Mammary epithelial cell (primary cell): ENCODE measurements around the gene ADAM29.

Source experiments
- EZH2 ChIP-seq: IDR thresholded peaks from 2 replicates; pipeline ENCODE4 v1.6.1; 2012; ENCODE audit warnings: low read length, inconsistent platforms, borderline replicate concordance
- TF ChIP-seq, protein P1 (sequence below), 2 donors: IDR thresholded peaks in 1 of 2; conservative IDR thresholded peaks in 1 of 2; 2 replicates each; pipeline ENCODE4 v1.5.1; 2011 to 2012; ENCODE audit warnings: inconsistent platforms in 2 of 2, low read length in 2 of 2, mild to moderate bottlenecking in 2 of 2, control low read depth in 1 of 2, low read depth in 1 of 2; ENCODE audit not compliant: insufficient read depth in 1 of 2; ENCODE audit errors: extremely low read depth in 1 of 2

DNA sequence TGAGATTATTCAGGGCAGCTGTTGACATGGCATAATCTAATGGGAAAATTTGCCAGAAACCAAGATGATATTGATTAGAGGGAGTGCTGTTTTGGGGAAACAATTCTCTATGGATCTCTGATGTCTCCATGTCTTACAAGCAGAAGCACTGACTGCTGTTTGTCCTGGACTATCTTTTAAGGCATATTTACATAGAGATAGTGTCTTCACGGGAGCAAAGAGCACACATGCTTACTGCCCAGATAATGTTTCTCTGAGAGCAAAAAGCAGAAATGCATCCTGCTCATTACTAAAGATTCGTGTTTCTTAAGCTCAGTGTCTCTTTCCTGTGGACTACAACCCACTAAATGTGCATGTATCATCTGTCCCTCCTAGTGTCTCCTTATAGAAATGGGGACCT lies 47.8 kb upstream of the ADAM29 start:
- no peak for TF ChIP-seq EZH2
- TF ChIP-seq, protein P1, sequence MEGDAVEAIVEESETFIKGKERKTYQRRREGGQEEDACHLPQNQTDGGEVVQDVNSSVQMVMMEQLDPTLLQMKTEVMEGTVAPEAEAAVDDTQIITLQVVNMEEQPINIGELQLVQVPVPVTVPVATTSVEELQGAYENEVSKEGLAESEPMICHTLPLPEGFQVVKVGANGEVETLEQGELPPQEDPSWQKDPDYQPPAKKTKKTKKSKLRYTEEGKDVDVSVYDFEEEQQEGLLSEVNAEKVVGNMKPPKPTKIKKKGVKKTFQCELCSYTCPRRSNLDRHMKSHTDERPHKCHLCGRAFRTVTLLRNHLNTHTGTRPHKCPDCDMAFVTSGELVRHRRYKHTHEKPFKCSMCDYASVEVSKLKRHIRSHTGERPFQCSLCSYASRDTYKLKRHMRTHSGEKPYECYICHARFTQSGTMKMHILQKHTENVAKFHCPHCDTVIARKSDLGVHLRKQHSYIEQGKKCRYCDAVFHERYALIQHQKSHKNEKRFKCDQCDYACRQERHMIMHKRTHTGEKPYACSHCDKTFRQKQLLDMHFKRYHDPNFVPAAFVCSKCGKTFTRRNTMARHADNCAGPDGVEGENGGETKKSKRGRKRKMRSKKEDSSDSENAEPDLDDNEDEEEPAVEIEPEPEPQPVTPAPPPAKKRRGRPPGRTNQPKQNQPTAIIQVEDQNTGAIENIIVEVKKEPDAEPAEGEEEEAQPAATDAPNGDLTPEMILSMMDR (conservative IDR thresholded peaks at IDR 0.05 in 1 of 2, IDR thresholded peaks at IDR 0.05 in 1 of 2; ENCODE audit: extremely low read depth in 1 of 2, insufficient read depth in 1 of 2, low read depth in 1 of 2, low read length in 2 of 2) = no peak
